Activated CD4-positive, alpha-beta T cell treated with anti-CD3 and anti-CD28 coated beads, Interleukin-2, Interleukin-4, amounts not matched to agents 100 ng/mL and 50 ng/mL, durations not matched to agents 16 hours and 8 hours (primary cell): ENCODE data around the gene IFNA21.
"Not testable (repeated sequence)": the region's sequence is repeated elsewhere in the genome, so short reads cannot be mapped to it uniquely, and the experiment has no call there.

Experiments
- DNase-seq: peaks from one replicate; pipeline ENCODE4 v3.0.0-alpha.2; 2020; ENCODE audit warnings: low spot score

Gene IFNA21

GRCh38 chr9:21166560-21166959, at the start of gene IFNA21:
Gene IFNA21, minus strand, starts transcription at chr9:21166660. Its CDS starts 48 bp downstream, at chr9:21166612.
- not testable (repeated sequence) for DNase-seq

GRCh38 chr9:21213411-21214326, 47.2 kb upstream of the IFNA21 start:
- not testable (repeated sequence) for DNase-seq

GRCh38 chr9:21212160-21212559, 45.7 kb upstream of the IFNA21 start:
- not testable (repeated sequence) for DNase-seq

- DNase-seq, result not testable (repeated sequence)
Observed at GRCh38 chr9:21210782-21211181, 44.3 kb upstream of the IFNA21 start.

GRCh38 chr9:21210311-21210710, 43.9 kb upstream of the IFNA21 start:
- DNase-seq, result no peak

GRCh38 chr9:21207043-21207442, 40.6 kb upstream of the IFNA21 start, which contains the start of gene IFNA10:
Gene IFNA10, minus strand, starts transcription at chr9:21207143. Its CDS starts 46 bp downstream, at chr9:21207097.
- not testable (repeated sequence) for DNase-seq

- peak; percentile 27 for DNase-seq
Observed at GRCh38 chr9:21205204-21205603, 38.7 kb upstream of the IFNA21 start.

GRCh38 chr9:21202105-21202504, 35.6 kb upstream of the IFNA21 start, which contains the start of gene IFNA7:
Gene IFNA7, minus strand, starts transcription at chr9:21202205. Its CDS starts 40 bp downstream, at chr9:21202165.
- DNase-seq, result not testable (repeated sequence)

- peak; percentile 70 for DNase-seq
Observed at GRCh38 chr9:21194867-21195776, 28.7 kb upstream of the IFNA21 start.

- not testable (repeated sequence) for DNase-seq
Observed at GRCh38 chr9:21187487-21187886, 21.0 kb upstream of the IFNA21 start, which contains the start of gene IFNA4. Gene IFNA4, minus strand, starts transcription at chr9:21187587. Its CDS starts 56 bp downstream, at chr9:21187531.

- DNase-seq, result peak; percentile 39
Observed at GRCh38 chr9:21182810-21183736, 16.6 kb upstream of the IFNA21 start.

GRCh38 chr9:21174671-21175070, 8.2 kb upstream of the IFNA21 start:
- no peak for DNase-seq

- no peak for DNase-seq
Observed at GRCh38 chr9:21172156-21172555, 5.7 kb upstream of the IFNA21 start.

- no peak for DNase-seq
Observed at GRCh38 chr9:21171351-21171750, 4.9 kb upstream of the IFNA21 start.

- DNase-seq, result no peak
Observed at GRCh38 chr9:21165516-21165915, 944 bp downstream of the IFNA21 start.

GRCh38 chr9:21160178-21160577, 6.3 kb downstream of the IFNA21 start:
- DNase-seq, result peak; percentile 55

GRCh38 chr9:21155501-21155900, 11.0 kb downstream of the IFNA21 start:
- DNase-seq, result no peak

GRCh38 chr9:21154018-21154608, 12.3 kb downstream of the IFNA21 start:
- DNase-seq, result peak; percentile 22

- no peak for DNase-seq
Observed at GRCh38 chr9:21153336-21154017, 13.0 kb downstream of the IFNA21 start.

GRCh38 chr9:21144603-21145002, 21.9 kb downstream of the IFNA21 start:
- no peak for DNase-seq
